HepG2 (cell line): ENCODE measurements around the gene LTB4R. TPM values are rescaled to one million over a fixed set of nuclear protein-coding genes. Genes with fewer than 3 reads are reported as not detected.

Experiments
- AFF4 ChIP-seq: sonication (generic); formaldehyde crosslinking; IDR thresholded peaks from 2 replicates; pipeline ENCODE4 v1.4.0; 2020; ENCODE audit warnings: missing genetic modification reagents
- EP300 ChIP-seq, 3 experiments: sonication (generic) in 1 of 3; formaldehyde crosslinking in 1 of 3; IDR thresholded peaks; 2 replicates each; pipeline versions ENCODE4 v1.5.1 to v1.6.1; 2011 to 2020; ENCODE audit warnings: low read depth in 2 of 3, low read length in 2 of 3, borderline replicate concordance in 1 of 3, improper control_type of control experiment in 1 of 3, mild to moderate bottlenecking in 1 of 3, missing genetic modification reagents in 1 of 3, moderate library complexity in 1 of 3
- FOXP1 ChIP-seq, 2 experiments: fragments of 450-650 bp in 1 of 2; IDR thresholded peaks; 2 replicates each; pipeline ENCODE4 v1.6.1; 2017 to 2018; ENCODE audit warnings: antibody characterized with exemption in 1 of 2
- TBX3 ChIP-seq: fragments of 450-650 bp; IDR thresholded peaks from 2 replicates; pipeline ENCODE4 v1.6.1; 2017; ENCODE audit warnings: antibody characterized with exemption, mild to moderate bottlenecking, inconsistent platforms, borderline replicate concordance
- TEAD2 ChIP-seq: sonication (generic); formaldehyde crosslinking; IDR thresholded peaks from 2 replicates; pipeline ENCODE4 v1.9.0; 2021; ENCODE audit warnings: missing genetic modification reagents
- TFE3 ChIP-seq: IDR thresholded peaks from 2 replicates; pipeline ENCODE4 v1.6.1; 2016
- THAP7 ChIP-seq: sonication (generic); formaldehyde crosslinking; IDR thresholded peaks from 2 replicates; pipeline ENCODE4 v1.8.1; 2023; ENCODE audit warnings: mild to moderate bottlenecking, missing genetic modification reagents
- WIZ ChIP-seq: sonication (generic); formaldehyde crosslinking; IDR thresholded peaks from 2 replicates; pipeline ENCODE4 v1.5.1; 2020; ENCODE audit warnings: mild to moderate bottlenecking, missing genetic modification reagents
- ZNF251 ChIP-seq: sonication (generic); formaldehyde crosslinking; IDR thresholded peaks from 2 replicates; pipeline ENCODE4 v1.9.0; 2021; ENCODE audit warnings: mild to moderate bottlenecking, missing genetic modification reagents
- ZNF558 ChIP-seq: sonication (generic); formaldehyde crosslinking; IDR thresholded peaks from 2 replicates; pipeline ENCODE4 v1.9.0; 2022; ENCODE audit warnings: mild to moderate bottlenecking, missing genetic modification reagents, borderline replicate concordance
- ZNF605 ChIP-seq: sonication (generic); formaldehyde crosslinking; IDR thresholded peaks from 2 replicates; pipeline ENCODE4 v1.8.0; 2022; ENCODE audit warnings: mild to moderate bottlenecking, missing genetic modification reagents
- ZNF761 ChIP-seq: sonication (generic); formaldehyde crosslinking; conservative IDR thresholded peaks from 2 replicates; pipeline ENCODE4 v1.4.0; 2020; ENCODE audit warnings: mild to moderate bottlenecking, missing genetic modification reagents
- ZNF776 ChIP-seq: sonication (generic); formaldehyde crosslinking; IDR thresholded peaks from 2 replicates; pipeline ENCODE4 v1.4.0; 2020; ENCODE audit warnings: mild to moderate bottlenecking, missing genetic modification reagents
- ZNF777 ChIP-seq: sonication (generic); formaldehyde crosslinking; IDR thresholded peaks from 2 replicates; pipeline ENCODE4 v1.4.0; 2020; ENCODE audit warnings: missing genetic modification reagents
- polyA plus RNA-seq, 8 experiments: library from polyadenylated mRNA; depleted of rRNA in 3 of 8; stranded (reverse) in 7 of 8; unstranded in 1 of 8; fragments of >200 nt; fragmentation: Illumina TruSeq in 4 of 8; extraction: Trizol in 4 of 8; gene quantifications; 2 replicates each; pipeline versions ENCODE4 v1.2.1 to v1.2.3, GENCODE V29; 2011 to 2016; ENCODE audit warnings: low read depth in 4 of 8, missing spikeins in 1 of 8, mixed read lengths in 1 of 8; ENCODE audit not compliant: insufficient read depth in 1 of 8
- total RNA-seq, 5 experiments: library from RNA; depleted of rRNA; stranded (reverse); fragments of >200 nt; fragmentation: Illumina TruSeq; extraction: Trizol; gene quantifications; 2 replicates each; pipeline ENCODE4 v1.2.3, GENCODE V29; 2016; ENCODE audit warnings: low read depth in 1 of 5
- TF ChIP-seq, protein P1 (sequence below): sonication (generic); formaldehyde crosslinking; IDR thresholded peaks from 2 replicates; pipeline ENCODE4 v1.5.0; 2020; ENCODE audit warnings: mild to moderate bottlenecking, missing genetic modification reagents, borderline replicate concordance
- TF ChIP-seq, protein P2 (sequence below): IDR thresholded peaks from 2 replicates; pipeline ENCODE4 v1.6.1; 2016; ENCODE audit warnings: low read depth, control low read depth
- TF ChIP-seq, protein P3 (sequence below): sonication (generic); formaldehyde crosslinking; IDR thresholded peaks from 2 replicates; pipeline ENCODE4 v1.9.0; 2021; ENCODE audit warnings: missing genetic modification reagents, mild to moderate bottlenecking, borderline replicate concordance

The LTB4R gene
- total and polyA plus RNA-seq, 2 of the 13 experiments (the other 11 are each of a cell fraction or from before 2014, with no cell fraction given), result 3.2 to 8.2 TPM

DNA sequence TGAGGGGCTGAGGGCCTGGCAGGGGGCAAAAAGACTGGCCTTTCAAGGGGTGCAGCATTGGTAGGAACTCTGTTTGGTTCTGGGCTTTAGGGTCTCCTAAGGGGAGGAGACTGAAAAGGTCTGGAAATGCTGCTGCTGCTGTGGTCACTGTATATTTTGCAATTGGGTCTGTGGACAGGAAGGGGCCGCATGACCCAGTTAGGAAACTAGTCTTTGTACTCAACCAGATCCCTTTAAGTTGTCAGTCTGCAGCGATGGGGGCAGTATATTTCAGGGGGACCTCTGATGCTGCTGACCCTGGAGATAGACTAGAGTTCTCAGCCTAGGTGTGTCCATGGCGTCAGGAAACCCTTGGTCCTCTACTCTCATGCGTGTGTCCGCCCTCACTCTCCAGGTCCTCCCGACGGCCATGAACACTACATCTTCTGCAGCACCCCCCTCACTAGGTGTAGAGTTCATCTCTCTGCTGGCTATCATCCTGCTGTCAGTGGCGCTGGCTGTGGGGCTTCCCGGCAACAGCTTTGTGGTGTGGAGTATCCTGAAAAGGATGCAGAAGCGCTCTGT, 4.0 kb downstream of the LTB4R start (continued):
- TF ChIP-seq EP300 (IDR thresholded peaks at IDR 0.05; ENCODE audit: low read depth in 2 of 2, low read length in 2 of 2), result no peak
- no peak; the same call in 1 of the 2 replicates for TF ChIP-seq EP300 (CRISPR knock-in tag; IDR thresholded peaks at IDR 0.05; ENCODE audit: borderline replicate concordance)
- no peak for TF ChIP-seq ZNF761
- TF ChIP-seq AFF4 (CRISPR knock-in tag), result 0 out of 2 replicates have a peak, but pooled peaks have one; percentile 10
- TF ChIP-seq THAP7 (CRISPR knock-in tag), result no peak
- no peak for TF ChIP-seq TEAD2 (CRISPR knock-in tag)
- no peak for TF ChIP-seq ZNF251 (CRISPR knock-in tag)
- TF ChIP-seq TBX3, result no peak
- TF ChIP-seq FOXP1 (IDR thresholded peaks at IDR 0.05), result no peak
- no peak for TF ChIP-seq FOXP1 (CRISPR knock-in tag; IDR thresholded peaks at IDR 0.05)
- TF ChIP-seq ZNF558 (CRISPR knock-in tag), result no peak
- TF ChIP-seq ZNF776 (CRISPR knock-in tag), result no peak
- TF ChIP-seq, protein P1, sequence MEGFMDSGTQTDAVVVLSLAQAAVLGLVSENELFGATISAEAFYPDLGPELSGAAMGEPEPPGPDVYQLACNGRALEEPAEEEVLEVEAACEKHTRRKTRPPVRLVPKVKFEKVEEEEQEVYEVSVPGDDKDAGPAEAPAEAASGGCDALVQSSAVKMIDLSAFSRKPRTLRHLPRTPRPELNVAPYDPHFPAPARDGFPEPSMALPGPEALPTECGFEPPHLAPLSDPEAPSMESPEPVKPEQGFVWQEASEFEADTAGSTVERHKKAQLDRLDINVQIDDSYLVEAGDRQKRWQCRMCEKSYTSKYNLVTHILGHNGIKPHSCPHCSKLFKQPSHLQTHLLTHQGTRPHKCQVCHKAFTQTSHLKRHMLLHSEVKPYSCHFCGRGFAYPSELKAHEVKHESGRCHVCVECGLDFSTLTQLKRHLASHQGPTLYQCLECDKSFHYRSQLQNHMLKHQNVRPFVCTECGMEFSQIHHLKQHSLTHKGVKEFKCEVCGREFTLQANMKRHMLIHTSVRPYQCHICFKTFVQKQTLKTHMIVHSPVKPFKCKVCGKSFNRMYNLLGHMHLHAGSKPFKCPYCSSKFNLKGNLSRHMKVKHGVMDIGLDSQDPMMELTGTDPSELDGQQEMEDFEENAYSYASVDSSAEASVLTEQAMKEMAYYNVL (CRISPR knock-in tag), result no peak
- TF ChIP-seq TFE3, result peak; percentile 70; the same call in 1 of the 2 replicates
- no peak for TF ChIP-seq ZNF777 (CRISPR knock-in tag)
- TF ChIP-seq, protein P2, sequence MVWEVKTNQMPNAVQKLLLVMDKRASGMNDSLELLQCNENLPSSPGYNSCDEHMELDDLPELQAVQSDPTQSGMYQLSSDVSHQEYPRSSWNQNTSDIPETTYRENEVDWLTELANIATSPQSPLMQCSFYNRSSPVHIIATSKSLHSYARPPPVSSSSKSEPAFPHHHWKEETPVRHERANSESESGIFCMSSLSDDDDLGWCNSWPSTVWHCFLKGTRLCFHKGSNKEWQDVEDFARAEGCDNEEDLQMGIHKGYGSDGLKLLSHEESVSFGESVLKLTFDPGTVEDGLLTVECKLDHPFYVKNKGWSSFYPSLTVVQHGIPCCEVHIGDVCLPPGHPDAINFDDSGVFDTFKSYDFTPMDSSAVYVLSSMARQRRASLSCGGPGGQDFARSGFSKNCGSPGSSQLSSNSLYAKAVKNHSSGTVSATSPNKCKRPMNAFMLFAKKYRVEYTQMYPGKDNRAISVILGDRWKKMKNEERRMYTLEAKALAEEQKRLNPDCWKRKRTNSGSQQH (CRISPR knock-in tag), result no peak
- TF ChIP-seq, protein P3, sequence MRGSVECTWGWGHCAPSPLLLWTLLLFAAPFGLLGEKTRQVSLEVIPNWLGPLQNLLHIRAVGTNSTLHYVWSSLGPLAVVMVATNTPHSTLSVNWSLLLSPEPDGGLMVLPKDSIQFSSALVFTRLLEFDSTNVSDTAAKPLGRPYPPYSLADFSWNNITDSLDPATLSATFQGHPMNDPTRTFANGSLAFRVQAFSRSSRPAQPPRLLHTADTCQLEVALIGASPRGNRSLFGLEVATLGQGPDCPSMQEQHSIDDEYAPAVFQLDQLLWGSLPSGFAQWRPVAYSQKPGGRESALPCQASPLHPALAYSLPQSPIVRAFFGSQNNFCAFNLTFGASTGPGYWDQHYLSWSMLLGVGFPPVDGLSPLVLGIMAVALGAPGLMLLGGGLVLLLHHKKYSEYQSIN, result no peak
- peak; percentile 56 for TF ChIP-seq ZNF605 (CRISPR knock-in tag)
- TF ChIP-seq WIZ (CRISPR knock-in tag), result 0 out of 2 replicates have a peak, but pooled peaks have one; percentile 71
